ENCODE results near the gene LTBP1. TPM values are rescaled to one million over a fixed set of nuclear protein-coding genes. Genes with fewer than 3 reads are reported as not detected.

LTBP1 gene
- total RNA-seq, 2 experiments from 2014 or later: 0.18 TPM; not detected in 1

DNA sequence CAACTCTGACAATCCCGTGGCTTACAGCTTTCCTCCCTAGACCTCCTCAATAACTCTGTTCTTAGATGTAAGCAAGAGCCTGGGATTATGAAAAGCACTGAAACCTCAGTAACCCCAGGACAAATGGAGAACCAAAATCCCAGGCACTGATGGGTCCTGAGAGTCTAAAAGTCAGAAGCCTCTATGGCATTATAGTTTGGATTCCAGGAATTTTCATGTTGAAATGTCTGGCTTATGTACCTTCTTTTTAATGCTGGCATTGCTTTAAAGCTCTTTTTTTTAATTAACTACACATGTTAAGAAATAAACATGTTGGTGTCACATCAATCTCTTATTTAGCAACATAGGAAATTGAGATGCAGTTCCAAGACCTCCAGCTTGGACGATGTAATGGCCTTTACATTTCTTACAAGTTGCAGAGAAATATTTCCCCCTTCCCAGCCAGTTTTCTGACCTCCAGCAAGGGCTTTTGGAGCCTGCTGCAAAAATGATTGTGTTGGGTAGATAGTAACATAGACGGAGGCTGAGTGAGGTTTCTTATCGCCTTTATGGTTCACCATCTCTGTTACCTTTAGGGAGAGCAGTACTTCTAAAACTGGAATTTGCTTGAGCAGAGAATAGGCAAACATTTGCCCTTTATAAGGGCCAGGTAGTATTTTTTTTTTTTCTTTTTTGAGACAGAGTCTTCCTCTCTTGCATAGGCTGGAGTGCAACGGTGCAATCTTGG lies 444.9 kb downstream of the LTBP1 start:
- POLR2A ChIA-PET: no interaction called here
- TF ChIP-seq, protein P1, sequence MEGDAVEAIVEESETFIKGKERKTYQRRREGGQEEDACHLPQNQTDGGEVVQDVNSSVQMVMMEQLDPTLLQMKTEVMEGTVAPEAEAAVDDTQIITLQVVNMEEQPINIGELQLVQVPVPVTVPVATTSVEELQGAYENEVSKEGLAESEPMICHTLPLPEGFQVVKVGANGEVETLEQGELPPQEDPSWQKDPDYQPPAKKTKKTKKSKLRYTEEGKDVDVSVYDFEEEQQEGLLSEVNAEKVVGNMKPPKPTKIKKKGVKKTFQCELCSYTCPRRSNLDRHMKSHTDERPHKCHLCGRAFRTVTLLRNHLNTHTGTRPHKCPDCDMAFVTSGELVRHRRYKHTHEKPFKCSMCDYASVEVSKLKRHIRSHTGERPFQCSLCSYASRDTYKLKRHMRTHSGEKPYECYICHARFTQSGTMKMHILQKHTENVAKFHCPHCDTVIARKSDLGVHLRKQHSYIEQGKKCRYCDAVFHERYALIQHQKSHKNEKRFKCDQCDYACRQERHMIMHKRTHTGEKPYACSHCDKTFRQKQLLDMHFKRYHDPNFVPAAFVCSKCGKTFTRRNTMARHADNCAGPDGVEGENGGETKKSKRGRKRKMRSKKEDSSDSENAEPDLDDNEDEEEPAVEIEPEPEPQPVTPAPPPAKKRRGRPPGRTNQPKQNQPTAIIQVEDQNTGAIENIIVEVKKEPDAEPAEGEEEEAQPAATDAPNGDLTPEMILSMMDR (IDR thresholded peaks at IDR 0.05): no peak
- H3K27ac Mint-ChIP-seq: no peak overlapping the region
- ATAC-seq (no peak), DNase-seq (no peak)
- H3K36me3 Mint-ChIP-seq (ENCODE audit: low read depth): no peaks in the 10 kb centered on the region
- H3K4me1 Mint-ChIP-seq (ENCODE audit: low read depth): no peaks in the 10 kb centered on the region
- H3K27me3 Mint-ChIP-seq: no peaks in the 10 kb centered on the region
- intact Hi-C loops (cut with micrococcal nuclease): no loop called here
- CTCF ChIA-PET: interaction anchor here (2.3 kb wide), 1 partner anchor 11 kb away, joined by 13 read pairs; no protein-coding TSS in a partner anchor
- no peaks in the 10 kb centered on the region for H3K9me3 Mint-ChIP-seq
- no peak overlapping the region for H3K4me3 Mint-ChIP-seq

DNA sequence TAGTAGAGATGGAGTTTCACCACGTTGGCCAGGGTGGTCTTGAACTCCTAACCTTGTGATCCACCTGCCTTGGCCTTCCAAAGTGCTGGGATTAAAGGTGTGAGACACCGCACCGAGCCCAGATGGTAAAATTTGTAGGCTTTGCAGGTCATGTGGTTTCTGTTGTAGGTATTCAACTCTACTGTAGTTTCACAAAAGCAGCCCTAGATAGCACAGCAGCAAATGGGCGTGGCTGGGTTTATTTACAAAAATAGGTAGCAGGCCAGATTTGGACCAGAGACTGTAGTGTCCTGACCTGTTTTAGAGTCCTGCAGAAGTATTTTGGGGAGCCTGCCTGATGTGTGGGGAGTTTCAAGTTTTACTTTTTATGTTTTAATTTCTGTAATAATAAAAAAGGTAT lies 445.6 kb downstream of the LTBP1 start:
- ATAC-seq (no peak), DNase-seq (no peak)
- TF ChIP-seq, protein P1 (IDR thresholded peaks at IDR 0.05): no peak

DNA sequence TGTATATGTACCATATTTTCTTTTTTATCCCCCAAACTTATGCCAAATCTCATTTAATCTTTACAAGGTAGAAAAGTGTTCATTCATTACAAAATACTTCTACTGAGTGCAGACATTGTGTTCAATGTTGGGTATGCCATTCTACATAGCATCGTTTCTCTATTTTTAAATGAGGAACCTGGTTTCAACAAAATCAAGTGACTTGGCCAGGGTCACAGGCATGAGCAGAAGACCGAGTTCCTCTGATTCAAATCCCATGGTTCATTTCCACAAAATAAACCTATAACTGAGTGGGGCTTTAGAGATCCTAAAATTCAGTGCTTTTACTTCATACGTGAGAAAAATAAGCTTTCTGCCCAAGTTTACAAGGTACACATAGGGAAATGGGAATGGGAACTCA lies 448.3 kb downstream of the LTBP1 start:
- no peaks in the 10 kb centered on the region for H3K27me3 Mint-ChIP-seq
- H3K4me3 Mint-ChIP-seq: no peak overlapping the region
- CTCF ChIA-PET: interaction anchor here (0.6 to 1.7 kb wide), 6 partner anchors 13 to 294 kb away, joined by 3 to 8 read pairs (median 4); no protein-coding TSS in a partner anchor
- no peaks in the 10 kb centered on the region for H3K9me3 Mint-ChIP-seq
- ATAC-seq: no peak
- no peak overlapping the region for H3K27ac Mint-ChIP-seq
- no peaks in the 10 kb centered on the region for H3K4me1 Mint-ChIP-seq (ENCODE audit: low read depth)
- intact Hi-C loops (cut with micrococcal nuclease): no loop called here
- TF ChIP-seq, protein P1 (IDR thresholded peaks at IDR 0.05): no peak
- no peaks in the 10 kb centered on the region for H3K36me3 Mint-ChIP-seq (ENCODE audit: low read depth)
- POLR2A ChIA-PET: interaction anchor here (0.5 kb wide), 1 partner anchor 391 kb away, joined by 3 read pairs; no protein-coding TSS in a partner anchor
- no peak for DNase-seq

More for the DNA sequence above, 445.6 kb downstream of the LTBP1 start:
- ChIA-PET CTCF (interaction anchor here (0.7 kb wide), 1 partner anchor 374 kb away, joined by 6 read pairs; no protein-coding TSS in a partner anchor), POLR2A (no interaction called here)
- Mint-ChIP-seq H3K27me3 (no peaks in the 10 kb centered on the region), H3K36me3 (ENCODE audit: low read depth) (no peaks in the 10 kb centered on the region), H3K9me3 (no peaks in the 10 kb centered on the region), H3K27ac (no peak overlapping the region), H3K4me1 (ENCODE audit: low read depth) (no peaks in the 10 kb centered on the region), H3K4me3 (no peak overlapping the region)
- intact Hi-C loops (cut with micrococcal nuclease): no loop called here

DNA sequence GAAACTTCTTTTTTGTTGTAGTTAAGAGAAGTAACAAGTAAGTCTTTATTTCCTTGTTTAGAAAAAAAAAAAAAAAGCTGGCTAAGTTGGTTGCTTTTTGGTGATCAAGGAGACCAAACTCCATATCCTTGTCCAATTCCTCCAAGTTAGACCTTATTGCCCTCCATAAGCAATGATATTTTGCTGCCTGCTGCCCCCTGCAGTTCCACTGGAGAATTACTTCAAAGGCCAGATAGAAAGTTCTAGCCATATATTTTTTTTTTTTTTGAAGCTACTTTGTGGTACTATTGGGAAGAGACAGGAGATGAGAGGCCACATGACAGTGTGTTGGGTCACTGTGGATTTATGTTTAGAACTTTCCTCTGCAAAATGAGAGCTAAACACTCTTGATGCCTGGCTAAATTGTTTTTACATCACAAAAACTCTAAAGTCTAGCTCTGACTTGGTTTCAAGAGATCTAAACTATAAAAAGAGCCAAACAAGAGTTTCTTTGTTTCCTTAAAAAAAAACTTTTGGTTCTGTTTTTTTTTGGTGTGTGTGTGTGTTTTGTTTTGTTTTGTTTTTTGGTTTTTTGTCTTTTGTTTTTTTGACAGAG lies 449.0 kb downstream of the LTBP1 start:
- peak; percentile 47 for ATAC-seq

More for the DNA sequence above, 449.0 kb downstream of the LTBP1 start:
- H3K27ac Mint-ChIP-seq: no peak overlapping the region
- no peaks in the 10 kb centered on the region for H3K9me3 Mint-ChIP-seq
- ChIA-PET CTCF (interaction anchor here (0.6 to 2.1 kb wide), 10 partner anchors 11 to 627 kb away, joined by 3 to 8 read pairs (median 4); no protein-coding TSS in a partner anchor), POLR2A (no interaction called here)
- peak; percentile 68 for DNase-seq
- TF ChIP-seq, protein P1 (IDR thresholded peaks at IDR 0.05): peak; percentile 70
- H3K4me1 Mint-ChIP-seq (ENCODE audit: low read depth): no peaks in the 10 kb centered on the region
- intact Hi-C loops (cut with micrococcal nuclease): no loop called here
- H3K4me3 Mint-ChIP-seq: no peak overlapping the region
- H3K27me3 Mint-ChIP-seq: no peaks in the 10 kb centered on the region
- H3K36me3 Mint-ChIP-seq (ENCODE audit: low read depth): no peaks in the 10 kb centered on the region
